ENCODE data around the gene FXYD2. TPM values are rescaled to one million over a fixed set of nuclear protein-coding genes. Genes with fewer than 3 reads are reported as not detected.

FXYD2 gene
- total RNA-seq, 2 experiments from 2014 or later, result 1.7 to 2.1 TPM

- H3K36me3 ChIP-seq (ENCODE audit: insufficient read depth, low read length), result no peaks in the 10 kb centered on the region
- Mint-ChIP-seq H3K9me3 (no peaks in the 10 kb centered on the region), H3K27ac (no peak overlapping the region), H3K4me3 (no peak overlapping the region), H3K4me1 (ENCODE audit: low read depth) (no peaks in the 10 kb centered on the region), H3K27me3 (peaks cover 4% of the 10 kb centered on the region), H3K36me3 (ENCODE audit: low read depth) (no peaks in the 10 kb centered on the region)
- H3K4me3 ChIP-seq (ENCODE audit: low read length), result no peak overlapping the region
- ATAC-seq (ENCODE audit: poor library complexity) (no peak), DNase-seq (no peak)
- no peaks in the 10 kb centered on the region for H3K27me3 ChIP-seq (ENCODE audit: control insufficient read depth in 1 of 2, insufficient read depth in 2 of 2, low read length in 2 of 2)
- ChIA-PET POLR2A (no interaction called here), CTCF (no interaction called here)
- intact Hi-C loops (cut with DNase I, micrococcal nuclease), result no loop called here
- TF ChIP-seq CTCF (IDR thresholded peaks at IDR 0.05), result no peak
- H3K4me1 ChIP-seq (ENCODE audit: insufficient read depth, low read length), result peaks cover 7% of the 10 kb centered on the region
- no peaks in the 10 kb centered on the region for H3K9me3 ChIP-seq (ENCODE audit: control insufficient read depth in 1 of 2, insufficient read depth in 1 of 2, low read length in 2 of 2)
- H3K27ac ChIP-seq (ENCODE audit: low read depth in 1 of 2, low read length in 2 of 2), result no peak overlapping the region
These were observed 38.2 kb upstream of the FXYD2 start for GRCh38 chr11:117862753-117863152.

- Histone ChIP-seq H3K36me3 (ENCODE audit: insufficient read depth, low read length) (no peaks in the 10 kb centered on the region), H3K4me1 (ENCODE audit: insufficient read depth, low read length) (peaks cover 7% of the 10 kb centered on the region), H3K27me3 (ENCODE audit: control insufficient read depth in 1 of 2, insufficient read depth in 2 of 2, low read length in 2 of 2) (no peaks in the 10 kb centered on the region), H3K27ac (ENCODE audit: low read depth in 1 of 2, low read length in 2 of 2) (no peak overlapping the region), H3K9me3 (ENCODE audit: control insufficient read depth in 1 of 2, insufficient read depth in 1 of 2, low read length in 2 of 2) (no peaks in the 10 kb centered on the region), H3K4me3 (ENCODE audit: low read length) (no peak overlapping the region)
- TF ChIP-seq CTCF (IDR thresholded peaks at IDR 0.05), result no peak
- Mint-ChIP-seq H3K36me3 (ENCODE audit: low read depth) (no peaks in the 10 kb centered on the region), H3K4me3 (no peak overlapping the region), H3K27ac (no peak overlapping the region), H3K4me1 (ENCODE audit: low read depth) (no peaks in the 10 kb centered on the region), H3K27me3 (peaks cover 4% of the 10 kb centered on the region), H3K9me3 (no peaks in the 10 kb centered on the region)
- CTCF ChIA-PET, result no interaction called here
- intact Hi-C loops (cut with DNase I, micrococcal nuclease), result no loop called here
- POLR2A ChIA-PET, result no interaction called here
- ATAC-seq (ENCODE audit: poor library complexity) (no peak), DNase-seq (no peak)
These were observed 37.6 kb upstream of the FXYD2 start for GRCh38 chr11:117862019-117862725.

- Mint-ChIP-seq H3K4me1 (ENCODE audit: low read depth) (no peaks in the 10 kb centered on the region), H3K27ac (no peak overlapping the region), H3K27me3 (peaks cover 4% of the 10 kb centered on the region), H3K4me3 (no peak overlapping the region), H3K9me3 (no peaks in the 10 kb centered on the region), H3K36me3 (ENCODE audit: low read depth) (no peaks in the 10 kb centered on the region)
- H3K27me3 ChIP-seq (ENCODE audit: control insufficient read depth in 1 of 2, insufficient read depth in 2 of 2, low read length in 2 of 2), result no peaks in the 10 kb centered on the region
- no peak overlapping the region for H3K4me3 ChIP-seq (ENCODE audit: low read length)
- POLR2A ChIA-PET, result interaction anchor here (0.6 kb wide), 1 partner anchor 838 kb away, joined by 3 read pairs; no protein-coding TSS in a partner anchor
- no peaks in the 10 kb centered on the region for H3K9me3 ChIP-seq (ENCODE audit: control insufficient read depth in 1 of 2, insufficient read depth in 1 of 2, low read length in 2 of 2)
- DNase-seq (no peak), ATAC-seq (ENCODE audit: poor library complexity) (no peak)
- no peak overlapping the region for H3K27ac ChIP-seq (ENCODE audit: low read depth in 1 of 2, low read length in 2 of 2)
- CTCF ChIA-PET, result interaction anchor here (1.6 kb wide), 1 partner anchor 53 kb away, joined by 5 read pairs; no protein-coding TSS in a partner anchor
- H3K4me1 ChIP-seq (ENCODE audit: insufficient read depth, low read length), result peaks cover 7% of the 10 kb centered on the region
- intact Hi-C loops (cut with DNase I, micrococcal nuclease), result no loop called here
- TF ChIP-seq CTCF (IDR thresholded peaks at IDR 0.05), result no peak
- no peaks in the 10 kb centered on the region for H3K36me3 ChIP-seq (ENCODE audit: insufficient read depth, low read length)
These were observed 36.8 kb upstream of the FXYD2 start for GRCh38 chr11:117861151-117862018.
